Neuronal stem cell (in vitro differentiated cells): Measurements from ENCODE around the gene ZNF124.
A peak's percentile ranks its signal among the peaks of the same experiment; 100 is the strongest.

Source experiments
- DNase-seq: peaks from one replicate; pipeline ENCODE4 v3.0.0-alpha.2; 2013; ENCODE audit warnings: low spot score
- H2AFZ ChIP-seq: one replicate; pipeline ENCODE4 v1.6.1; 2013; ENCODE audit warnings: mild to moderate bottlenecking, low read length, inconsistent platforms
- H2AK5ac ChIP-seq: 2 replicates; pipeline ENCODE4 v1.6.1; 2013; ENCODE audit warnings: low read depth, mild to moderate bottlenecking, inconsistent platforms, low read length, moderate library complexity, mixed read lengths
- H2BK120ac ChIP-seq: 2 replicates; pipeline ENCODE4 v1.6.1; 2013; ENCODE audit warnings: low read depth, mild to moderate bottlenecking, inconsistent platforms, low read length, moderate library complexity, mixed read lengths
- H2BK12ac ChIP-seq: one replicate; pipeline ENCODE4 v1.6.1; 2013; ENCODE audit warnings: low read length, inconsistent platforms
- H2BK15ac ChIP-seq: 2 replicates; pipeline ENCODE4 v1.6.1; 2013; ENCODE audit warnings: mild to moderate bottlenecking, low read length, inconsistent platforms, mixed read lengths
- H2BK5ac ChIP-seq: one replicate; pipeline ENCODE4 v1.6.1; 2013; ENCODE audit warnings: inconsistent platforms, mild to moderate bottlenecking, low read length, moderate library complexity
- H3K14ac ChIP-seq: one replicate; pipeline ENCODE4 v1.6.1; 2013; ENCODE audit warnings: low read length, inconsistent platforms
- H3K18ac ChIP-seq: 2 replicates; pipeline ENCODE4 v1.6.1; 2013; ENCODE audit warnings: low read length, inconsistent platforms
- H3K23ac ChIP-seq: 2 replicates; pipeline ENCODE4 v1.6.1; 2013; ENCODE audit warnings: low read depth, mild to moderate bottlenecking, mixed read lengths, low read length, inconsistent platforms; ENCODE audit not compliant: poor library complexity
- H3K27ac ChIP-seq: replicated peaks from 3 replicates; pipeline ENCODE4 v1.5.1; 2013; ENCODE audit warnings: low read length, inconsistent platforms
- H3K27me3 ChIP-seq, 3 experiments: 2 replicates each; pipeline ENCODE4 v1.6.1; 2013; ENCODE audit warnings: low read length in 3 of 3, mild to moderate bottlenecking in 2 of 3, inconsistent platforms in 1 of 3, low read depth in 1 of 3, mixed read lengths in 1 of 3, moderate library complexity in 1 of 3; ENCODE audit not compliant: control insufficient read depth in 3 of 3, insufficient read depth in 3 of 3
- H3K36me3 ChIP-seq, 2 donors: replicated peaks in 1 of 2; 2 replicates each; pipeline ENCODE4 v1.6.1; 2013; ENCODE audit warnings: low read length in 2 of 2; ENCODE audit not compliant: control insufficient read depth in 2 of 2, insufficient read depth in 2 of 2
- H3K4ac ChIP-seq: 2 replicates; pipeline ENCODE4 v1.6.1; 2013; ENCODE audit warnings: inconsistent platforms, mild to moderate bottlenecking, low read length, moderate library complexity
- H3K4me1 ChIP-seq, 2 donors: 1 replicate in 1 of 2; 2 replicates in 1 of 2; pipeline ENCODE4 v1.6.1; 2013; ENCODE audit warnings: low read length in 2 of 2, low read depth in 1 of 2; ENCODE audit not compliant: control insufficient read depth in 2 of 2, insufficient read depth in 1 of 2
- H3K4me2 ChIP-seq: one replicate; pipeline ENCODE4 v1.6.1; 2013; ENCODE audit warnings: mild to moderate bottlenecking, low read length, inconsistent platforms; ENCODE audit not compliant: insufficient read depth, poor library complexity, severe bottlenecking
- H3K4me3 ChIP-seq, 2 donors: 2 replicates each; pipeline ENCODE4 v1.5.1; 2013; ENCODE audit warnings: low read length in 2 of 2, mild to moderate bottlenecking in 2 of 2, inconsistent platforms in 1 of 2, moderate library complexity in 1 of 2
- H3K79me1 ChIP-seq: one replicate; pipeline ENCODE4 v1.6.1; 2013; ENCODE audit warnings: low read depth, mild to moderate bottlenecking, inconsistent platforms, low read length, moderate library complexity
- H3K9ac ChIP-seq: one replicate; pipeline ENCODE4 v1.6.1; 2013; ENCODE audit warnings: mild to moderate bottlenecking, low read depth, low read length, inconsistent platforms; ENCODE audit not compliant: poor library complexity
- H3K9me3 ChIP-seq, 2 donors: replicated peaks in 1 of 2; 2 replicates each; pipeline versions ENCODE3 to v1.6.1; 2013; ENCODE audit warnings: low read length in 2 of 2, mild to moderate bottlenecking in 2 of 2, inconsistent platforms in 1 of 2, low read depth in 1 of 2, mixed read lengths in 1 of 2, moderate library complexity in 1 of 2; ENCODE audit not compliant: control insufficient read depth in 2 of 2, insufficient read depth in 1 of 2
- H4K8ac ChIP-seq: one replicate; pipeline ENCODE4 v1.6.1; 2013; ENCODE audit warnings: low read depth, mild to moderate bottlenecking, inconsistent platforms, low read length, moderate library complexity
- H4K91ac ChIP-seq: one replicate; pipeline ENCODE4 v1.6.1; 2013; ENCODE audit warnings: low read length, low read depth, mild to moderate bottlenecking, inconsistent platforms; ENCODE audit not compliant: poor library complexity
- WGBS, 2 donors: extraction: QIAGEN DNeasy Blood & Tissue Kit; methylation state at CpG; one replicate each; pipeline ENCODE4 v1.1.7; 2013; ENCODE audit warnings: missing lambda C conversion rate in 2 of 2, mixed read lengths in 1 of 2; ENCODE audit not compliant: insufficient read length in 2 of 2, insufficient replicate concordance in 1 of 2; ENCODE audit errors: extremely low coverage in 2 of 2; 5-methylcytosine and 5-hydroxymethylcytosine counted together

The ZNF124 gene

GRCh38 chr1:247113094-247113497 lies 58.7 kb downstream of the ZNF124 start:
- Histone ChIP-seq H2BK15ac (peak overlapping the region; percentile 85), H2BK120ac (no peak overlapping the region), H3K27ac (no peak overlapping the region), H4K91ac (no peak overlapping the region), H3K4me3 (no peak overlapping the region), H4K8ac (no peak overlapping the region), H3K79me1 (peaks cover 2% of the 10 kb centered on the region), H3K4ac (no peak overlapping the region), H3K4me1 (peaks cover 0 to 7% of the 10 kb centered on the region in 2 donors), H3K27me3 (peaks cover 0 to 10% (median 2%) of the 10 kb centered on the region in 3 experiments), H2AFZ (peak overlapping the region; percentile 100), H3K23ac (no peak overlapping the region), H2AK5ac (no peak overlapping the region), H3K9ac (no peak overlapping the region), H3K36me3 (no peaks in the 10 kb centered on the region), H2BK5ac (no peak overlapping the region), H3K9me3 (no peaks in the 10 kb centered on the region), H3K4me2 (no peak overlapping the region), H3K18ac (no peak overlapping the region), H2BK12ac (no peak overlapping the region), H3K14ac (no peak overlapping the region)
- no CpG with 5 or more reads among the region's 5 CpGs for WGBS, 2 donors
- DNase-seq = no peak

- Histone ChIP-seq H4K91ac (no peak overlapping the region), H4K8ac (no peak overlapping the region), H3K27ac (no peak overlapping the region), H3K9me3 (no peaks in the 10 kb centered on the region), H3K9ac (peak overlapping the region; percentile 98), H3K18ac (peak overlapping the region; percentile 99), H2AK5ac (peak overlapping the region; percentile 25), H3K4ac (peak overlapping the region; percentile 11), H3K4me2 (peak overlapping the region; percentile 99), H2AFZ (peak overlapping the region; percentile 100), H2BK120ac (peak overlapping the region; percentile 5), H3K14ac (no peak overlapping the region), H2BK12ac (no peak overlapping the region), H3K79me1 (peaks cover 2% of the 10 kb centered on the region), H3K4me1 (peaks cover 0 to 7% of the 10 kb centered on the region in 2 donors), H3K23ac (peak overlapping the region; percentile 96), H2BK5ac (no peak overlapping the region), H2BK15ac (peak overlapping the region; percentile 85), H3K27me3 (peaks cover 0 to 10% (median 2%) of the 10 kb centered on the region in 3 experiments), H3K4me3 (peak overlapping the region; percentile 55 to 88), H3K36me3 (no peaks in the 10 kb centered on the region)
- no peak for DNase-seq
- WGBS, 2 donors = no CpG with 5 or more reads among the region's 9 CpGs
Observed at GRCh38 chr1:247112479-247112781, 59.4 kb downstream of the ZNF124 start.

- H3K36me3 ChIP-seq = no peaks in the 10 kb centered on the region
- H2BK5ac ChIP-seq = peak overlapping the region; percentile 48
- H2BK12ac ChIP-seq = peak overlapping the region; percentile 94
- H2AFZ ChIP-seq = peak overlapping the region; percentile 100
- peak overlapping the region; percentile 87 for H2BK120ac ChIP-seq
- peaks cover 0 to 10% (median 2%) of the 10 kb centered on the region in 3 experiments for H3K27me3 ChIP-seq
- DNase-seq = peak; percentile 30
- peak overlapping the region; percentile 99 for H3K4me2 ChIP-seq
- H3K79me1 ChIP-seq = peaks cover 2% of the 10 kb centered on the region
- peak overlapping the region; percentile 96 for H3K23ac ChIP-seq
- peak overlapping the region; percentile 99 for H3K18ac ChIP-seq
- peak overlapping the region; percentile 98 for H3K9ac ChIP-seq
- WGBS, 2 donors = no CpG with 5 or more reads among the region's 78 CpGs
- H3K4me3 ChIP-seq = peak overlapping the region; percentile 55 to 88
- peak overlapping the region; percentile 25 for H2AK5ac ChIP-seq
- no peak overlapping the region for H3K4ac ChIP-seq
- H3K4me1 ChIP-seq = peaks cover 0 to 7% of the 10 kb centered on the region in 2 donors
- H4K8ac ChIP-seq = no peak overlapping the region
- H3K9me3 ChIP-seq = no peaks in the 10 kb centered on the region
- peak overlapping the region; percentile 98 for H3K14ac ChIP-seq
- peak overlapping the region; percentile 85 for H2BK15ac ChIP-seq
- peak overlapping the region; percentile 59 for H3K27ac ChIP-seq
- no peak overlapping the region for H4K91ac ChIP-seq
Observed at GRCh38 chr1:247111700-247112478, 59.9 kb downstream of the ZNF124 start.

- peaks cover 0 to 7% of the 10 kb centered on the region in 2 donors for H3K4me1 ChIP-seq
- no peak overlapping the region for H3K27ac ChIP-seq
- peak overlapping the region; percentile 98 for H3K14ac ChIP-seq
- DNase-seq = peak; percentile 32
- no peaks in the 10 kb centered on the region for H3K36me3 ChIP-seq
- H4K8ac ChIP-seq = no peak overlapping the region
- peaks cover 0 to 10% (median 2%) of the 10 kb centered on the region in 3 experiments for H3K27me3 ChIP-seq
- H2BK120ac ChIP-seq = peak overlapping the region; percentile 87
- no peak overlapping the region for H4K91ac ChIP-seq
- H3K9ac ChIP-seq = peak overlapping the region; percentile 98
- peak overlapping the region; percentile 99 for H3K18ac ChIP-seq
- H3K23ac ChIP-seq = peak overlapping the region; percentile 96
- no peak overlapping the region for H2BK5ac ChIP-seq
- H2AFZ ChIP-seq = peak overlapping the region; percentile 100
- H3K4me3 ChIP-seq = peak overlapping the region; percentile 55 to 88
- H3K4ac ChIP-seq = no peak overlapping the region
- no peak overlapping the region for H2BK12ac ChIP-seq
- no CpG with 5 or more reads among the region's 62 CpGs for WGBS, 2 donors
- peak overlapping the region; percentile 99 for H3K4me2 ChIP-seq
- H2AK5ac ChIP-seq = peak overlapping the region; percentile 10
- H3K79me1 ChIP-seq = peaks cover 2% of the 10 kb centered on the region
- no peaks in the 10 kb centered on the region for H3K9me3 ChIP-seq
- peak overlapping the region; percentile 85 for H2BK15ac ChIP-seq
Observed at GRCh38 chr1:247111259-247111699, 60.5 kb downstream of the ZNF124 start.
